ENCODE measurements around the gene BCL7C.

DNA sequence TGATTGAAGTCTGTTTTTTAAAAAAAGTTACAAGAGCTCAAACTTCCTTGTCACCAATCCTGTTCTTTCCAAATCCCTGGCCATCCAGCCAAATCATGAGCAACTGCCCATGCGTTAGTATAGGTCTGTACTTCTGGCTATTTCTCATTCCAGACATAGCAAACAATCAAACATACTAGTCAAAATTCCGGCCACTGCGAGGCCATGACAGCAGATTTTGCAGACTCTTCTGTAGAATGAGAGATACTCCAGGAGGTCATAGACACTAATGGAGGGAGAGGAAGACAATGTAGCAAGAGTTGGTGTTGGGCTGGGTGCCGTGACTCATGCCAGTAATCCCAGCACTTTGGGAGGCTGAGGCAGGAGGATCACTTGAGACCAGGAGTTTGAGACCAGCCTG is 50.9 kb downstream of the BCL7C start:
- TF ChIP-seq LEF1 (IDR thresholded peaks at IDR 0.05; ENCODE audit: borderline replicate concordance) (no peak), BHLHE40 (IDR thresholded peaks at IDR 0.05; ENCODE audit: borderline replicate concordance) (no peak), SP1 (IDR thresholded peaks at IDR 0.05) (no peak)

Data from HEK293T (cell line).